GM12878 (cell line): ENCODE data around the gene OTOGL. TPM values are rescaled to one million over a fixed set of nuclear protein-coding genes. Genes with fewer than 3 reads are reported as not detected.

Experiments used
- ATAC-seq: fragments of 200-7000 bp; cut with Tn5 transposase; 3 replicates; pipeline ENCODE4 v1.9.1; 2020; ENCODE audit warnings: mild to moderate bottlenecking, moderate library complexity
- BruUV-seq: library from RNA; stranded (reverse); fragments of 400-500 nt; replicated peaks from 2 replicates; lab custom pipeline; 2021; lab: Mats Ljungman, UMichigan
- CTCF ChIA-PET: fragments of 300-600 bp; sonication (Branson Sonifier 250); formaldehyde crosslinking; extraction: SDS; loops from one replicate; lab custom pipeline; 2021; ENCODE audit warnings: inconsistent platforms; lab: Yijun Ruan, JAX
- POLR2A ChIA-PET: fragments of 350-600 bp; formaldehyde crosslinking; extraction: SDS; loops from one replicate; lab custom pipeline; 2021; ENCODE audit warnings: inconsistent platforms; lab: Charles Lee
- RAD21 ChIA-PET: fragments of 300-600 bp; sonication (Branson Sonifier 250); formaldehyde crosslinking; loops from one replicate; lab custom pipeline; 2023; ENCODE audit warnings: antibody characterized with exemption; ENCODE audit not compliant: unreplicated experiment; lab: Charles Lee
- SMC1A ChIA-PET: fragments of 300-600 bp; sonication (Branson Sonifier 250); formaldehyde crosslinking; loops from one replicate; lab custom pipeline; 2023; ENCODE audit not compliant: unreplicated experiment, uncharacterized antibody; lab: Charles Lee
- DNase-seq: peaks from one replicate; pipeline ENCODE4 v3.0.0-alpha.2; 2011; ENCODE audit warnings: low read depth, low spot score
- FAIRE-seq: peaks from 3 replicates; lab custom pipeline; 2011; peaks lifted over from hg19 to GRCh38; lab: Jason Lieb, UNC
- H2AFZ ChIP-seq: 2 replicates; pipeline ENCODE4 v1.6.0; 2011; ENCODE audit warnings: low read depth, low read length, control low read depth; ENCODE audit not compliant: control insufficient read depth
- H3K27ac ChIP-seq: 2 replicates; pipeline ENCODE4 v1.5.1; 2011; ENCODE audit warnings: control low read depth; ENCODE audit not compliant: control insufficient read depth, insufficient read depth
- H3K27me3 ChIP-seq, 2 experiments: replicated peaks in 1 of 2; 2 replicates each; pipeline versions ENCODE4 v1.6.0 to v1.6.1; 2011; ENCODE audit warnings: low read length in 1 of 2; ENCODE audit not compliant: control insufficient read depth in 2 of 2, insufficient read depth in 2 of 2
- H3K36me3 ChIP-seq, 2 experiments: 2 replicates each; pipeline ENCODE4 v1.5.1; 2011; ENCODE audit warnings: low read length in 1 of 2; ENCODE audit not compliant: control insufficient read depth in 2 of 2, insufficient read depth in 2 of 2
- H3K4me1 ChIP-seq: 2 replicates; pipeline ENCODE4 v1.6.1; 2011; ENCODE audit warnings: mild to moderate bottlenecking, low read length, moderate library complexity, mixed read lengths; ENCODE audit not compliant: control insufficient read depth, insufficient read depth
- H3K4me2 ChIP-seq: 2 replicates; pipeline ENCODE4 v1.6.0; 2011; ENCODE audit warnings: control low read depth; ENCODE audit not compliant: control insufficient read depth, insufficient read depth
- H3K4me3 ChIP-seq: fragments of 200-600 bp; sonication (generic); 2 replicates; pipeline ENCODE4 v1.5.1; 2016
- H3K79me2 ChIP-seq: 2 replicates; pipeline ENCODE4 v1.6.0; 2011; ENCODE audit warnings: low read length; ENCODE audit not compliant: control insufficient read depth, insufficient read depth
- H3K9ac ChIP-seq: 2 replicates; pipeline ENCODE4 v1.8.0; 2011; ENCODE audit warnings: low read length, control low read depth, mixed read lengths; ENCODE audit not compliant: control insufficient read depth, insufficient read depth
- H3K9me3 ChIP-seq: replicated peaks from 3 replicates; pipeline ENCODE4 v1.5.1; 2011; ENCODE audit warnings: mild to moderate bottlenecking, low read length; ENCODE audit not compliant: control insufficient read depth, insufficient read depth
- H4K20me1 ChIP-seq: 2 replicates; pipeline ENCODE4 v1.6.0; 2011; ENCODE audit not compliant: control insufficient read depth, insufficient read depth
- BHLHE40 ChIP-seq, 2 experiments: fragments of 450-650 bp in 1 of 2; IDR thresholded peaks; 2 replicates each; pipeline ENCODE4 v1.6.1; 2011 to 2017; ENCODE audit warnings: low read depth in 2 of 2, borderline replicate concordance in 1 of 2, improper control_type of control experiment in 1 of 2, low read length in 1 of 2, mild to moderate bottlenecking in 1 of 2
- CHD2 ChIP-seq: IDR thresholded peaks from 2 replicates; pipeline ENCODE4 v1.6.1; 2011; ENCODE audit warnings: low read depth, low read length, improper control_type of control experiment, borderline replicate concordance
- IKZF2 ChIP-seq, 2 experiments: fragments of 450-650 bp; IDR thresholded peaks; 2 replicates each; pipeline ENCODE4 v1.6.1; 2017; ENCODE audit warnings: mild to moderate bottlenecking in 2 of 2, moderate library complexity in 2 of 2
- MEF2A ChIP-seq: IDR thresholded peaks from 2 replicates; pipeline ENCODE4 v1.6.1; 2011; ENCODE audit warnings: low read depth, mild to moderate bottlenecking, low read length, moderate library complexity; ENCODE audit not compliant: insufficient read depth
- MYC ChIP-seq: IDR thresholded peaks from 2 replicates; pipeline ENCODE4 v1.6.1; 2011; ENCODE audit warnings: mild to moderate bottlenecking, low read length, moderate library complexity, inconsistent platforms; ENCODE audit not compliant: insufficient read depth, insufficient replicate concordance, insufficient read length, severe bottlenecking
- RCOR1 ChIP-seq: conservative IDR thresholded peaks from 2 replicates; pipeline ENCODE4 v1.6.1; 2012; ENCODE audit warnings: low read depth, low read length, improper control_type of control experiment
- RUNX3 ChIP-seq: IDR thresholded peaks from 2 replicates; pipeline ENCODE4 v1.6.1; 2012; ENCODE audit warnings: low read length, inconsistent platforms
- SMC3 ChIP-seq: IDR thresholded peaks from 2 replicates; pipeline ENCODE4 v1.6.1; 2011; ENCODE audit warnings: low read length, improper control_type of control experiment, borderline replicate concordance
- SPI1 ChIP-seq: IDR thresholded peaks from 2 replicates; pipeline ENCODE4 v1.6.1; 2011; ENCODE audit warnings: low read depth, mild to moderate bottlenecking, low read length, moderate library complexity, borderline replicate concordance; ENCODE audit not compliant: insufficient read depth
- SREBF2 ChIP-seq: IDR thresholded peaks from 2 replicates; pipeline ENCODE4 v1.6.1; 2012; ENCODE audit warnings: mild to moderate bottlenecking, low read length
- STAT3 ChIP-seq: IDR thresholded peaks from 2 replicates; pipeline ENCODE4 v1.6.1; 2011; ENCODE audit warnings: low read depth, low read length, improper control_type of control experiment
- SUPT20H ChIP-seq: IDR thresholded peaks from 2 replicates; pipeline ENCODE4 v1.6.1; 2011; ENCODE audit warnings: low read depth, mild to moderate bottlenecking, low read length, moderate library complexity, borderline replicate concordance; ENCODE audit not compliant: control insufficient read depth
- SUZ12 ChIP-seq: fragments of 200-600 bp; sonication (generic); IDR thresholded peaks from one replicate; pipeline ENCODE4 v1.6.1; 2018; ENCODE audit warnings: antibody characterized with exemption, mild to moderate bottlenecking; ENCODE audit not compliant: unreplicated experiment
- WGBS: methylation state at CpG from one replicate; pipeline ENCODE4 v1.1.6; 2016; ENCODE audit warnings: low lambda C conversion rate; ENCODE audit not compliant: insufficient replicate concordance, insufficient coverage; ENCODE audit errors: missing lambda C conversion rate; 5-methylcytosine and 5-hydroxymethylcytosine counted together
- in situ Hi-C: fragments of 300-500 bp; cut with MboI; formaldehyde crosslinking; loops from 9 replicates; pipeline ENCODE4 v1.14.3; 2018; ENCODE audit warnings: mixed read lengths
- intact Hi-C: fragments of 100-400 bp; cut with micrococcal nuclease; formaldehyde crosslinking; loops from one replicate; pipeline ENCODE4 v1.14.2; 2022; ENCODE audit not compliant: unreplicated experiment
- polyA plus RNA-seq, 11 experiments: library from polyadenylated mRNA; depleted of rRNA in 4 of 11; unstranded in 6 of 11; stranded (reverse) in 5 of 11; fragments of >200 nt; fragmentation: Nextera tagmentation in 4 of 11; fragmentation: Illumina TruSeq in 1 of 11; extraction: Ambion mirVana in 4 of 11; extraction: Trizol in 1 of 11; gene quantifications; 1 replicate in 1 of 11; 2 replicates in 10 of 11; pipeline versions ENCODE4 v1.2.1 to v1.2.3, GENCODE V29; 2011 to 2016; ENCODE audit warnings: inconsistent platforms in 2 of 11, missing spikeins in 2 of 11, low read depth in 1 of 11
- total RNA-seq, 4 experiments: library from RNA; depleted of rRNA in 3 of 4; stranded (reverse); fragments of >200 nt in 3 of 4; fragmentation: Illumina TruSeq in 1 of 4; extraction: Trizol in 1 of 4; gene quantifications; 2 replicates each; pipeline versions ENCODE4 v1.2.1 to v1.2.3, GENCODE V29; 2013 to 2021
- TF ChIP-seq, protein P1 (sequence below): fragments of 450-650 bp; formaldehyde crosslinking; IDR thresholded peaks from 2 replicates; pipeline ENCODE4 v1.4.0; 2020; ENCODE audit warnings: mild to moderate bottlenecking, moderate library complexity
- TF ChIP-seq, protein P2 (sequence below): IDR thresholded peaks from 2 replicates; pipeline ENCODE4 v1.6.1; 2012; ENCODE audit warnings: low read depth, low read length, improper control_type of control experiment
- TF ChIP-seq, protein P3 (sequence below): fragments of 450-650 bp; IDR thresholded peaks from 2 replicates; pipeline ENCODE4 v1.6.1; 2017; ENCODE audit warnings: mild to moderate bottlenecking, low read depth, inconsistent platforms; ENCODE audit not compliant: poor library complexity, severe bottlenecking

Gene OTOGL
- total and polyA plus RNA-seq, 10 of the 15 experiments (the other 5 are each of a cell fraction or from before 2014, with no cell fraction given), result 0.04 to 3.7 (median 0.27) TPM

DNA sequence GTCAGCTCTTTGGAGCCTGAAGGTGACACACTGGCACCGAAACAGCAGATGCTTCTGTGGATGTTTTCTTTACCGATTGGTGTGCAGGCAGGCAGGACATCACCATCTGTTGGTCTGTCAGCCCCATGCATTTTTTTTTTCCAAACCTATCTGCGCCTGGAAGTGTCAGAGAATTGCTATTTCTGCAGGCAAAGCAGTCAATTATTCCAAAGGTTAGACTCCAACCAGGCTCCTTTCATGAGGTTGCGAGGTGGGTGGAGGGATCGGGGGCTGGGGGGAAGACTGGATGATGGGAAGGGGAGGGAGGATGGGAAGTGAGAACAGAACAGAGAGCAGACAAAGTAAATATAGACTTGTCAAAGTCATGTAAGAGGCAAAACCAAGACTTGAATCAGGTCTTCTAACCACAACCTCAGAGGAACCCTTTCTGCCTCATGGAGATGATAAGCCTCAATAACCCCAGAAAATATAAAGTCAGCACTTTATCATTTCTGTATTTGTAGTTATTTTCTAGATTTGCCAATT lies 117.7 kb downstream of the OTOGL start:
- no peak for FAIRE-seq
- H3K9ac ChIP-seq, result no peak overlapping the region
- 52% methylated on average over 5 of the region's 5 CpGs for whole genome bisulfite sequencing
- no peaks in the 10 kb centered on the region for H3K79me2 ChIP-seq
- H3K36me3 ChIP-seq, result no peaks in the 10 kb centered on the region
- peak; percentile 39 for DNase-seq
- SMC1A ChIA-PET, result no interaction called here
- H3K9me3 ChIP-seq, result no peaks in the 10 kb centered on the region
- in situ Hi-C loops (no loop called here), intact Hi-C loops (no loop called here)
- ATAC-seq, result peak; percentile 86
- no peak overlapping the region for H2AFZ ChIP-seq
- no TSS peak for BruUV-seq
- no peaks in the 10 kb centered on the region for H3K27me3 ChIP-seq
- RAD21 ChIA-PET, result interaction anchor here (1.0 kb wide), 1 partner anchor 281 kb away, joined by 3 read pairs; no protein-coding TSS in a partner anchor
- H4K20me1 ChIP-seq, result no peaks in the 10 kb centered on the region
- H3K4me3 ChIP-seq, result no peak overlapping the region
- POLR2A ChIA-PET, result no interaction called here
- H3K4me1 ChIP-seq, result peaks cover 20% of the 10 kb centered on the region
- peak overlapping the region; percentile 41; the same call in 1 of the 2 replicates for H3K4me2 ChIP-seq
- CTCF ChIA-PET, result interaction anchor here (1.0 kb wide), 1 partner anchor 22 kb away, joined by 3 read pairs; no protein-coding TSS in a partner anchor
- no peak overlapping the region for H3K27ac ChIP-seq
- TF ChIP-seq, protein P1, sequence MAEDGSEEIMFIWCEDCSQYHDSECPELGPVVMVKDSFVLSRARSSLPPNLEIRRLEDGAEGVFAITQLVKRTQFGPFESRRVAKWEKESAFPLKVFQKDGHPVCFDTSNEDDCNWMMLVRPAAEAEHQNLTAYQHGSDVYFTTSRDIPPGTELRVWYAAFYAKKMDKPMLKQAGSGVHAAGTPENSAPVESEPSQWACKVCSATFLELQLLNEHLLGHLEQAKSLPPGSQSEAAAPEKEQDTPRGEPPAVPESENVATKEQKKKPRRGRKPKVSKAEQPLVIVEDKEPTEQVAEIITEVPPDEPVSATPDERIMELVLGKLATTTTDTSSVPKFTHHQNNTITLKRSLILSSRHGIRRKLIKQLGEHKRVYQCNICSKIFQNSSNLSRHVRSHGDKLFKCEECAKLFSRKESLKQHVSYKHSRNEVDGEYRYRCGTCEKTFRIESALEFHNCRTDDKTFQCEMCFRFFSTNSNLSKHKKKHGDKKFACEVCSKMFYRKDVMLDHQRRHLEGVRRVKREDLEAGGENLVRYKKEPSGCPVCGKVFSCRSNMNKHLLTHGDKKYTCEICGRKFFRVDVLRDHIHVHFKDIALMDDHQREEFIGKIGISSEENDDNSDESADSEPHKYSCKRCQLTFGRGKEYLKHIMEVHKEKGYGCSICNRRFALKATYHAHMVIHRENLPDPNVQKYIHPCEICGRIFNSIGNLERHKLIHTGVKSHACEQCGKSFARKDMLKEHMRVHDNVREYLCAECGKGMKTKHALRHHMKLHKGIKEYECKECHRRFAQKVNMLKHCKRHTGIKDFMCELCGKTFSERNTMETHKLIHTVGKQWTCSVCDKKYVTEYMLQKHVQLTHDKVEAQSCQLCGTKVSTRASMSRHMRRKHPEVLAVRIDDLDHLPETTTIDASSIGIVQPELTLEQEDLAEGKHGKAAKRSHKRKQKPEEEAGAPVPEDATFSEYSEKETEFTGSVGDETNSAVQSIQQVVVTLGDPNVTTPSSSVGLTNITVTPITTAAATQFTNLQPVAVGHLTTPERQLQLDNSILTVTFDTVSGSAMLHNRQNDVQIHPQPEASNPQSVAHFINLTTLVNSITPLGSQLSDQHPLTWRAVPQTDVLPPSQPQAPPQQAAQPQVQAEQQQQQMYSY, result no peak
- no peak for TF ChIP-seq CHD2
- no peak for TF ChIP-seq SMC3
- TF ChIP-seq MEF2A, result 0 out of 2 replicates have a peak, but pooled peaks have one; percentile 42
- no peak for TF ChIP-seq BHLHE40 (IDR thresholded peaks at IDR 0.05; ENCODE audit: borderline replicate concordance in 1 of 2, low read depth in 2 of 2, low read length in 1 of 2)
- no peak for TF ChIP-seq SUPT20H
- TF ChIP-seq STAT3, result no peak
- TF ChIP-seq SUZ12, result no peak
- TF ChIP-seq IKZF2 (IDR thresholded peaks at IDR 0.05), result peak; percentile 27 to 34; a peak in 2 of 4 replicates
- 0 out of 2 replicates have a peak, but pooled peaks have one; percentile 20 for TF ChIP-seq SPI1
- TF ChIP-seq, protein P2, sequence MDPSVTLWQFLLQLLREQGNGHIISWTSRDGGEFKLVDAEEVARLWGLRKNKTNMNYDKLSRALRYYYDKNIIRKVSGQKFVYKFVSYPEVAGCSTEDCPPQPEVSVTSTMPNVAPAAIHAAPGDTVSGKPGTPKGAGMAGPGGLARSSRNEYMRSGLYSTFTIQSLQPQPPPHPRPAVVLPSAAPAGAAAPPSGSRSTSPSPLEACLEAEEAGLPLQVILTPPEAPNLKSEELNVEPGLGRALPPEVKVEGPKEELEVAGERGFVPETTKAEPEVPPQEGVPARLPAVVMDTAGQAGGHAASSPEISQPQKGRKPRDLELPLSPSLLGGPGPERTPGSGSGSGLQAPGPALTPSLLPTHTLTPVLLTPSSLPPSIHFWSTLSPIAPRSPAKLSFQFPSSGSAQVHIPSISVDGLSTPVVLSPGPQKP, result no peak
- no peak for TF ChIP-seq RCOR1
- no peak for TF ChIP-seq SREBF2
- TF ChIP-seq MYC, result no peak
- TF ChIP-seq, protein P3, sequence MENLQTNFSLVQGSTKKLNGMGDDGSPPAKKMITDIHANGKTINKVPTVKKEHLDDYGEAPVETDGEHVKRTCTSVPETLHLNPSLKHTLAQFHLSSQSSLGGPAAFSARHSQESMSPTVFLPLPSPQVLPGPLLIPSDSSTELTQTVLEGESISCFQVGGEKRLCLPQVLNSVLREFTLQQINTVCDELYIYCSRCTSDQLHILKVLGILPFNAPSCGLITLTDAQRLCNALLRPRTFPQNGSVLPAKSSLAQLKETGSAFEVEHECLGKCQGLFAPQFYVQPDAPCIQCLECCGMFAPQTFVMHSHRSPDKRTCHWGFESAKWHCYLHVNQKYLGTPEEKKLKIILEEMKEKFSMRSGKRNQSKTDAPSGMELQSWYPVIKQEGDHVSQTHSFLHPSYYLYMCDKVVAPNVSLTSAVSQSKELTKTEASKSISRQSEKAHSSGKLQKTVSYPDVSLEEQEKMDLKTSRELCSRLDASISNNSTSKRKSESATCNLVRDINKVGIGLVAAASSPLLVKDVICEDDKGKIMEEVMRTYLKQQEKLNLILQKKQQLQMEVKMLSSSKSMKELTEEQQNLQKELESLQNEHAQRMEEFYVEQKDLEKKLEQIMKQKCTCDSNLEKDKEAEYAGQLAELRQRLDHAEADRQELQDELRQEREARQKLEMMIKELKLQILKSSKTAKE, result no peak
- TF ChIP-seq RUNX3, result peak; percentile 70
